Smooth muscle cell (in vitro differentiated cells): ENCODE results near the gene MSANTD2. TPM values are rescaled to one million over a fixed set of nuclear protein-coding genes. Genes with fewer than 3 reads are reported as not detected.
A peak's percentile ranks its signal among the peaks of the same experiment; 100 is the strongest.

ENCODE experiments used
- DNase-seq: peaks from one replicate; lab custom pipeline; 2025; ENCODE audit not compliant: unreplicated experiment; lab: John Stamatoyannopoulos, UW
- H2AFZ ChIP-seq: fragments of 200-600 bp; sonication (generic); 2 replicates; pipeline ENCODE4 v1.6.0; 2016; ENCODE audit warnings: antibody characterized with exemption, low read depth, mild to moderate bottlenecking
- H3F3A ChIP-seq: fragments of 200-600 bp; sonication (generic); 2 replicates; pipeline ENCODE4 v1.6.0; 2017; ENCODE audit warnings: antibody characterized with exemption, low read depth
- H3K27ac ChIP-seq: fragments of 200-600 bp; sonication (generic); 2 replicates; pipeline ENCODE4 v1.5.1; 2016; ENCODE audit warnings: low read depth, mild to moderate bottlenecking
- H3K27me3 ChIP-seq: fragments of 200-600 bp; sonication (generic); 2 replicates; pipeline ENCODE4 v1.6.1; 2016; ENCODE audit warnings: low read depth, mild to moderate bottlenecking
- H3K36me3 ChIP-seq: fragments of 200-600 bp; sonication (generic); 2 replicates; pipeline ENCODE4 v1.5.1; 2016; ENCODE audit warnings: low read depth
- H3K4me1 ChIP-seq: fragments of 200-600 bp; sonication (generic); 2 replicates; pipeline ENCODE4 v1.5.1; 2016; ENCODE audit warnings: low read depth
- H3K4me2 ChIP-seq: fragments of 200-600 bp; sonication (generic); 2 replicates; pipeline ENCODE4 v1.6.0; 2016; ENCODE audit warnings: mild to moderate bottlenecking
- H3K4me3 ChIP-seq: fragments of 200-600 bp; sonication (generic); 2 replicates; pipeline ENCODE4 v1.5.1; 2016; ENCODE audit warnings: mild to moderate bottlenecking
- H3K79me2 ChIP-seq: fragments of 200-600 bp; sonication (generic); 2 replicates; pipeline ENCODE4 v1.6.0; 2016; ENCODE audit warnings: low read depth, mild to moderate bottlenecking
- H3K9ac ChIP-seq: fragments of 200-600 bp; sonication (generic); 2 replicates; pipeline ENCODE4 v1.6.0; 2016; ENCODE audit warnings: low read depth
- H3K9me3 ChIP-seq: fragments of 200-600 bp; sonication (generic); replicated peaks from 2 replicates; pipeline ENCODE4 v1.5.1; 2016; ENCODE audit warnings: low read depth
- H4K20me1 ChIP-seq: fragments of 200-600 bp; sonication (generic); 2 replicates; pipeline ENCODE4 v1.6.0; 2016; ENCODE audit warnings: low read depth
- CTCF ChIP-seq: fragments of 200-600 bp; sonication (generic); IDR thresholded peaks from 2 replicates; pipeline ENCODE4 v1.5.1; 2017; ENCODE audit warnings: borderline replicate concordance, mild to moderate bottlenecking, antibody characterized with exemption; ENCODE audit not compliant: insufficient read depth, poor library complexity, severe bottlenecking
- WGBS: methylation state at CpG from one replicate; pipeline ENCODE4 v1.1.7; 2016; ENCODE audit warnings: low lambda C conversion rate; 5-methylcytosine and 5-hydroxymethylcytosine counted together
- polyA plus RNA-seq: library from polyadenylated mRNA; unstranded; fragments of >200 nt; fragmentation: Nextera tagmentation; extraction: Ambion mirVana; gene quantifications from 2 replicates; pipeline ENCODE4 v1.2.1, GENCODE V29; 2016
- total RNA-seq: library from RNA; depleted of rRNA; stranded (reverse); fragments of >200 nt; gene quantifications from 2 replicates; pipeline ENCODE4 v1.2.3, GENCODE V29; 2014

MSANTD2 gene
- total and polyA plus RNA-seq, 2 experiments from 2014 or later = 13.6 to 18.8 TPM

- H3K4me1 ChIP-seq = peaks cover 36% of the 10 kb centered on the region
- DNase-seq = peak; percentile 36
- WGBS = 7% methylated on average over 19 of the region's 21 CpGs
- no peaks in the 10 kb centered on the region for H3K79me2 ChIP-seq
- H3K27me3 ChIP-seq = peaks cover 47% of the 10 kb centered on the region
- no peak overlapping the region for H3K27ac ChIP-seq
- no peak overlapping the region for H2AFZ ChIP-seq
- peak; percentile 76 for TF ChIP-seq CTCF
- H3K4me3 ChIP-seq = peak overlapping the region; percentile 53
- H3K4me2 ChIP-seq = peak overlapping the region; percentile 95
- H3F3A ChIP-seq = no peaks in the 10 kb centered on the region
- H4K20me1 ChIP-seq = peaks cover 43% of the 10 kb centered on the region
- H3K9me3 ChIP-seq = no peaks in the 10 kb centered on the region
- H3K9ac ChIP-seq = no peak overlapping the region
- H3K36me3 ChIP-seq = no peaks in the 10 kb centered on the region
These were observed 36.9 kb downstream of the MSANTD2 start for GRCh38 chr11:124763156-124763947.

- no peaks in the 10 kb centered on the region for H3K79me2 ChIP-seq
- H3K4me2 ChIP-seq = peak overlapping the region; percentile 95
- H3K4me3 ChIP-seq = peak overlapping the region; percentile 53
- H3K27me3 ChIP-seq = peaks cover 54% of the 10 kb centered on the region
- H3K4me1 ChIP-seq = peaks cover 39% of the 10 kb centered on the region
- WGBS = 2% methylated on average over 42 of the region's 45 CpGs
- no peaks in the 10 kb centered on the region for H3K9me3 ChIP-seq
- no peak for TF ChIP-seq CTCF
- no peak overlapping the region for H2AFZ ChIP-seq
- peaks cover 43% of the 10 kb centered on the region for H4K20me1 ChIP-seq
- no peaks in the 10 kb centered on the region for H3K36me3 ChIP-seq
- no peak overlapping the region for H3K27ac ChIP-seq
- DNase-seq = no peak
- no peaks in the 10 kb centered on the region for H3F3A ChIP-seq
- H3K9ac ChIP-seq = no peak overlapping the region
These were observed 37.5 kb downstream of the MSANTD2 start for GRCh38 chr11:124762624-124763155.

DNA sequence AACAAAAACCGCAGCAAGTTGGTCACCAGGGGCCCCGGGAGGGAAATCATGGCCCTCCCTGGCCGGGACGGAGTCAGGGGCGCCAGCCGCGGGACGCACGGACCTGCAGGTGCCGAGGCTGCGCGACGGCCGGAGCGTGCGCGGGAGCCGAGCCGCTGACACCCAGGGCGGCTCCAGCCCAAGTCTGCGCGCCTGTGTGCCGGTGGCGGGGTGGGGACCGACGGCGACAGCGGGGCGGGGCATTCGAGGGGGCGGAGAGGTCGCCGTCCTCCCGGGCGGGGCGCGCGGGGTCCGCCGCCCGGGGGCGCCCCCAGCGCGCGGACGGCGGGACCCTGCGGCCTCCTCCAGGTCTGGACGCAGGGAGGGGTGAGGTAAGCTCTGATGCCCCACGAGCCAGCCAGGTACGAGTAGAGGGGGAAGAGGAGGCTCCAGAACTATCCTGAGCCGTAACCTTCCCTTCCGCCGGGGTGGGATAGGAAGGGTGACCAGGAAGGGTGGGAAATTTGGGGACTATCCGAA is 38.0 kb downstream of the MSANTD2 start, which contains the start of gene ESAM:
ESAM (minus strand) TSS at position 186 of the 519 bp plus-strand sequence; CDS start at position 50, 136 bp downstream.
- no peak within 1 kb of the TSS for H3K9ac ChIP-seq
- peaks cover 58% of the 10 kb centered on the region for H3K27me3 ChIP-seq
- H4K20me1 ChIP-seq = peaks cover 43% of the 10 kb centered on the region
- peak within 1 kb of the TSS; percentile 95 for H3K4me2 ChIP-seq
- WGBS = 3% methylated on average over 16 of the region's 55 CpGs
- peaks cover 39% of the 10 kb centered on the region for H3K4me1 ChIP-seq
- no peaks in the 10 kb centered on the region for H3F3A ChIP-seq
- no peak within 1 kb of the TSS for H2AFZ ChIP-seq
- H3K9me3 ChIP-seq = no peaks in the 10 kb centered on the region
- peak within 1 kb of the TSS; percentile 53 for H3K4me3 ChIP-seq
- no peak for DNase-seq
- no peak for TF ChIP-seq CTCF
- H3K36me3 ChIP-seq = no peaks in the 10 kb centered on the region
- no peak within 1 kb of the TSS for H3K27ac ChIP-seq
- no peaks in the 10 kb centered on the region for H3K79me2 ChIP-seq
